DOHH2 (cell line): Measurements from ENCODE around the gene PXMP2.

ENCODE experiments used
- H3F3A ChIP-seq: fragments of 200-600 bp; sonication (generic), shearing (Covaris generic); 2 replicates; pipeline ENCODE4 v1.6.0; 2016; ENCODE audit warnings: antibody characterized with exemption, mild to moderate bottlenecking; ENCODE audit not compliant: control insufficient read depth, insufficient read depth
- H3K27ac ChIP-seq: fragments of 200-600 bp; sonication (generic); 2 replicates; pipeline ENCODE4 v1.5.1; 2014; ENCODE audit warnings: low read depth, mild to moderate bottlenecking, low read length, moderate library complexity
- H3K27me3 ChIP-seq: fragments of 200-600 bp; sonication (generic); 2 replicates; pipeline ENCODE4 v1.6.1; 2014; ENCODE audit warnings: mild to moderate bottlenecking, low read length, mixed read lengths; ENCODE audit not compliant: control insufficient read depth
- H3K36me3 ChIP-seq: fragments of 200-600 bp; sonication (generic); 2 replicates; pipeline ENCODE4 v1.6.1; 2014; ENCODE audit warnings: mild to moderate bottlenecking, low read length, moderate library complexity, mixed read lengths; ENCODE audit not compliant: control insufficient read depth
- H3K4me1 ChIP-seq: fragments of 200-600 bp; sonication (generic); 2 replicates; pipeline ENCODE4 v1.6.1; 2014; ENCODE audit warnings: mild to moderate bottlenecking, low read length, mixed read lengths; ENCODE audit not compliant: control insufficient read depth
- H3K4me2 ChIP-seq: fragments of 200-600 bp; sonication (generic); 2 replicates; pipeline ENCODE4 v1.6.0; 2014; ENCODE audit warnings: mild to moderate bottlenecking, low read length, moderate library complexity
- H3K4me3 ChIP-seq: fragments of 200-600 bp; sonication (generic); 2 replicates; pipeline ENCODE4 v1.5.1; 2014; ENCODE audit warnings: mild to moderate bottlenecking, low read length, mixed read lengths
- H3K79me2 ChIP-seq: fragments of 200-600 bp; sonication (generic); 2 replicates; pipeline ENCODE4 v1.6.1; 2014; ENCODE audit warnings: mild to moderate bottlenecking, low read length, mixed read lengths; ENCODE audit not compliant: control insufficient read depth
- H3K9me2 ChIP-seq: fragments of 200-600 bp; sonication (generic); replicated peaks from 2 replicates; pipeline ENCODE4 v1.6.1; 2014; ENCODE audit warnings: mild to moderate bottlenecking, low read length, mixed read lengths; ENCODE audit not compliant: control insufficient read depth
- H3K9me3 ChIP-seq: fragments of 200-600 bp; sonication (generic); 2 replicates; pipeline ENCODE4 v1.6.1; 2014; ENCODE audit warnings: antibody characterized with exemption, low read length, mixed read lengths; ENCODE audit not compliant: control insufficient read depth, insufficient read depth
- H4K20me1 ChIP-seq: fragments of 200-600 bp; sonication (generic); 2 replicates; pipeline ENCODE4 v1.6.0; 2014; ENCODE audit warnings: low read depth, mild to moderate bottlenecking, antibody characterized with exemption, low read length, moderate library complexity; ENCODE audit not compliant: control insufficient read depth, insufficient read depth
- CTCF ChIP-seq: fragments of 200-600 bp; sonication (generic); IDR thresholded peaks from one replicate; pipeline ENCODE4 v1.5.1; 2014; ENCODE audit warnings: antibody characterized with exemption, mild to moderate bottlenecking, low read depth, low read length; ENCODE audit not compliant: poor library complexity, severe bottlenecking
- EZH2phosphoT487 ChIP-seq: fragments of 200-600 bp; sonication (generic); IDR thresholded peaks from 2 replicates; pipeline ENCODE4 v1.6.1; 2017; ENCODE audit warnings: borderline replicate concordance, mild to moderate bottlenecking, antibody characterized with exemption, low read length, moderate library complexity, mixed read lengths

The PXMP2 gene

GRCh38 chr12:132659146-132659545, 28.2 kb upstream of the PXMP2 start:
- Histone ChIP-seq H3K27me3 (no peaks in the 10 kb centered on the region), H3K4me3 (no peak overlapping the region), H3K4me1 (no peaks in the 10 kb centered on the region), H3F3A (peaks cover 3% of the 10 kb centered on the region; the same call in 1 of the 2 replicates), H3K9me2 (no peaks in the 10 kb centered on the region), H3K4me2 (no peak overlapping the region), H3K9me3 (no peaks in the 10 kb centered on the region), H3K27ac (no peak overlapping the region), H4K20me1 (no peaks in the 10 kb centered on the region), H3K79me2 (0 out of 2 replicates have a peak, but pooled peaks cover 7% of the 10 kb centered on the region), H3K36me3 (peaks cover 98% of the 10 kb centered on the region)
- TF ChIP-seq EZH2phosphoT487 (no peak), CTCF (no peak)

- peaks cover under 1% of the 10 kb centered on the region; the same call in 1 of the 2 replicates for H3F3A ChIP-seq
- H4K20me1 ChIP-seq, result no peaks in the 10 kb centered on the region
- H3K9me3 ChIP-seq, result no peaks in the 10 kb centered on the region
- no peak overlapping the region for H3K4me2 ChIP-seq
- peaks cover 98% of the 10 kb centered on the region for H3K36me3 ChIP-seq
- 0 out of 2 replicates have a peak, but pooled peaks cover 7% of the 10 kb centered on the region for H3K79me2 ChIP-seq
- no peaks in the 10 kb centered on the region for H3K4me1 ChIP-seq
- no peaks in the 10 kb centered on the region for H3K27me3 ChIP-seq
- H3K4me3 ChIP-seq, result no peak overlapping the region
- no peaks in the 10 kb centered on the region for H3K9me2 ChIP-seq
- no peak overlapping the region for H3K27ac ChIP-seq
- TF ChIP-seq CTCF (no peak), EZH2phosphoT487 (no peak)
Observed at GRCh38 chr12:132660052-132660451, 27.3 kb upstream of the PXMP2 start.

GRCh38 chr12:132660996-132661395, 26.4 kb upstream of the PXMP2 start:
- H3K36me3 ChIP-seq, result peaks cover 99% of the 10 kb centered on the region
- no peak overlapping the region for H3K4me3 ChIP-seq
- no peak overlapping the region for H3K4me2 ChIP-seq
- no peaks in the 10 kb centered on the region for H3K4me1 ChIP-seq
- no peaks in the 10 kb centered on the region for H3K9me3 ChIP-seq
- no peaks in the 10 kb centered on the region for H4K20me1 ChIP-seq
- no peaks in the 10 kb centered on the region for H3F3A ChIP-seq
- TF ChIP-seq CTCF (no peak), EZH2phosphoT487 (no peak)
- no peaks in the 10 kb centered on the region for H3K27me3 ChIP-seq
- H3K9me2 ChIP-seq, result no peaks in the 10 kb centered on the region
- 0 out of 2 replicates have a peak, but pooled peaks cover 7% of the 10 kb centered on the region for H3K79me2 ChIP-seq
- H3K27ac ChIP-seq, result no peak overlapping the region
